ENCODE measurements around the gene KAZN.

DNA sequence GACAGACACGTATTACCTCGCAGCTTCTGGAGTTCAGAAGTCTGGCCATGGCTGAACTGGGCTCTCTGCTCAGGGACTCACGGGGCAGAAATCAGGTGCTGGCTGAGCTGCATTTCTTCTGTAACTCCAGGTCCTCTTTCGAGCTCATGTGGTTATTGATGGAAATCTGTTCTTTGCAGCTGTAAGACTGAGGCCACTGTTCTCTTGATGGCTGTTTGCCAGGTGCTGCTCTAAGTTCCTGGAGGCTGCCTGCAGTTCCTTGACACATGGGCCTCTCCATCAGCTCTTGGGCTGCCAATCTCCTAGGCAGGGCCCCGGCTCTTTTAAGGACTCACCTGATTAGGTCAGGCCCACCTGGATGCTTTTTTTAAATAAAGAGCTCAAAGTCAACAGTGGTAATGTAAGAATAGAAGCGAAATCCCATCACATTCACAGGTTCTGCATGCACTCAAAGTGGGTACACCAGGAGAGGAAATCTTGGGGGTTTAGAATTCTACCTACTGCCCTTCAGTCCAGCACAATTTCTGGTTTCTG lies 139.1 kb downstream of the KAZN start:
- TF ChIP-seq, protein P1, sequence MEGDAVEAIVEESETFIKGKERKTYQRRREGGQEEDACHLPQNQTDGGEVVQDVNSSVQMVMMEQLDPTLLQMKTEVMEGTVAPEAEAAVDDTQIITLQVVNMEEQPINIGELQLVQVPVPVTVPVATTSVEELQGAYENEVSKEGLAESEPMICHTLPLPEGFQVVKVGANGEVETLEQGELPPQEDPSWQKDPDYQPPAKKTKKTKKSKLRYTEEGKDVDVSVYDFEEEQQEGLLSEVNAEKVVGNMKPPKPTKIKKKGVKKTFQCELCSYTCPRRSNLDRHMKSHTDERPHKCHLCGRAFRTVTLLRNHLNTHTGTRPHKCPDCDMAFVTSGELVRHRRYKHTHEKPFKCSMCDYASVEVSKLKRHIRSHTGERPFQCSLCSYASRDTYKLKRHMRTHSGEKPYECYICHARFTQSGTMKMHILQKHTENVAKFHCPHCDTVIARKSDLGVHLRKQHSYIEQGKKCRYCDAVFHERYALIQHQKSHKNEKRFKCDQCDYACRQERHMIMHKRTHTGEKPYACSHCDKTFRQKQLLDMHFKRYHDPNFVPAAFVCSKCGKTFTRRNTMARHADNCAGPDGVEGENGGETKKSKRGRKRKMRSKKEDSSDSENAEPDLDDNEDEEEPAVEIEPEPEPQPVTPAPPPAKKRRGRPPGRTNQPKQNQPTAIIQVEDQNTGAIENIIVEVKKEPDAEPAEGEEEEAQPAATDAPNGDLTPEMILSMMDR (IDR thresholded peaks at IDR 0.05 in 8 of 11, conservative IDR thresholded peaks at IDR 0.05 in 3 of 11): no peak
- no peak for TF ChIP-seq POLR2AphosphoS5 (IDR thresholded peaks at IDR 0.05)
